EH (cell line): ENCODE results near the gene FAM53A.
"Not testable (repeated sequence)": the region's sequence is repeated elsewhere in the genome, so short reads cannot be mapped to it uniquely, and the experiment has no call there.

ENCODE experiments used
- DNase-seq: peaks from one replicate; pipeline ENCODE4 v3.0.0-alpha.2; 2015; ENCODE audit warnings: low read depth

Gene FAM53A

DNA sequence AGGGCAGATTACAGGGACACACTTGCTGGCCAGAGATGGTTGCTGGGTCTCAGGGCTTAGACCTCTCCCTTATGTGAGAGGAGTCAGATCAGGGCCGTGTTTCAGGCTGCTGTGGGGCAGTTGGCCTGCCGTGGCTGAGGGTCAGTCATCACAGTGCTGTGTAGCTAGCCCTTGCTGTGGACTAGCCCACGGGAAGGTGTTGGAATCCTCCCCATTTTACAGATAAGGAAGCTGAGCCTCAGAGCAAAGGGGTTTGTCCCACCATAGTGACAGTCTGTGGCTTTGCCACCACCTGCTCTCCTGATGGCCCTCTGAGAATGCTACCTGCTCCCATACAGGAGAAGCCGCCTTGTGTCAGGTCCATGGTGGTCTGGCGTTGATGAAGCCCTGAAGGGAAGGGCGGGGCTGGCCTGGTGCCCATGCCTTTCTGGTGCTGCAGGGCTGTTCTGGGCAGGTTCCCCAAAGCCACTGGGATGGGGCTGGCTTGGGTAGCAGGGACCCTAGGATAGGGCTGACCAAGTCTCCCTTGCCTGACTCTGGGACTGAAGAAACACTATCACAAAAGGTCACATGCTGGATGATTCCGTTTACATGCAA, 2.4 kb upstream of the FAM53A start:
- DNase-seq = no peak

DNA sequence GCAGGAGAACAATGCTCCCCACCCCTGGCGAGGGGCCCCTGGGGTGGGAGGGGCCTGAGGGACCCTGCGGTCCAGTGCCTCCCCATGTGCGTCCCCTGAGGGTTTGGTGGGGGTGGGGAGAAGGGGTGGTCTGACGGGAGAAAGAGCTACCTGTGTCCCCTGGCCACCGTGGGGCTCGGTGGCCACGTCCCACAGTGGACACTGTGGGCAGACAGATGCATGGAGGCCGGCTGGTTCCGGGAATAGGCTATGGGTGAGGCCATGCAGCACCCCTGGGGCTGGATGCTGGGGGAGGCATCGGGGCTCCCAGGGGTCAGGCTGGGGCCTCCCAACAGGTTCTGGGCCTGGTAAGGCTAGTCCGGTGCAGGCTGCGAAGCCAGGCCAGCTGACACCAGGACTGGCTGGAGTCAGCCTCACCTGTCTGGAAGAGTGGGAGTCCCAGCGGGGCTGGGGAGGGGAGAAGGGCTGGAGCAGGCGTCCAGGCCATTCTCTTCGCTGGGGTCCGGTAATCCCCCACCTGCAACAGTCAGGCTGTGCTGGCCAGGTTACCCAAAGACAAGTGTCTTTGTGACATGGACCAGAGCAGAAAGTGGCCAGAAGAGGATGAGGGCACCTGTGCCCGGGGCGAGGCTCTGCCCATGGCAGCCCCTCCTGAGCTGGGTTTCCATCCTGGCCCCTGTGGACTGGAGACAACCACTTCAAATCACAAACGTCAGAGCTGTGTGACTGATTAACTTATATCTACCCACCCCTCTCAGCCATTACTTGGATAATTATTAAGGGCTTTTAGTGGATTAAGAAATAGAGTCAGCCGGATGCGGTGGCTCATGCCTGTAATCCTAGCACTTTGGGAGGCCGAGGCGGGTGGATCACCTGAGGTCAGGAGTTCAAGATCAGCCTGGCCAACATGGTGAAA, 1.4 kb upstream of the FAM53A start:
- no peak for DNase-seq

DNA sequence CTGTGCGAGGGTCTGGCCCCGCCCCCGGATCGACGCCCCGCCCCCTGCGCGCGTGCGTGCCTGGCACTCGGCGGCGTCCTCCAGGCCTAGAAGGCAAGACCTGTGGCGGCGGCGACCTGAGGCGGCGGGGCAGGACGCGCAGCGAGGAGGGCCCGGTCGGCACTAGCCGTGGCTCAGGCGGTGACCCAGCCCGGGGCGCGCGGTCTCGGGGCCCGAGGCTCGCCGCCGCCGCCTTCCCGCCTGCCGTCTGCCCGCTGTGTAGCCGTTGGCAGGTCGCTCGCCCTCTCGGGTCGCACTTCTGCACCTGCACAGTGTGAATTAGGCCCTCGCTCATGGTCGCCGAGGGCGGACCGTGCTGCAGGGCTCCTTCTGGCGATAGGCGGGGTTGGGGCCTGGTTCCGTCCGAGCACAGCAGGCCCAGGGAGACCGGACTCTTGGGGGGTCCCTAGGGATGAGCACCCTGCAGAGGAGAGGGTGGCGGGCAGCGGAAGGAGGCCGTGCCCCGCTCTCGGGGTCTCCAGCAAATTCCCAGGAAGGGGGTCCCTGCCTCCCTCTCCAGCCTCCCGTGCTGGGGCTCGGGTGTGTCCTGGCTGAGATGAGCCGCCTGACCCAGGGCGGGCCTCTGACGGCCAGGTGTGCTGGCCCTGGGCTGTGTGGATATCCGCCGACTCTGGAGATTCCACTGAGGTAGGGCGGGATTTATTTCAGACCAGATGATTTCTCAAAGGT, 557 bp upstream of the FAM53A start:
- no peak for DNase-seq

GRCh38 chr4:1683261-1683735, 815 bp downstream of the FAM53A start:
- DNase-seq = peak; percentile 89

GRCh38 chr4:1682860-1683259, 1.3 kb downstream of the FAM53A start:
- no peak for DNase-seq

GRCh38 chr4:1678244-1678643, 5.9 kb downstream of the FAM53A start:
- no peak for DNase-seq

DNA sequence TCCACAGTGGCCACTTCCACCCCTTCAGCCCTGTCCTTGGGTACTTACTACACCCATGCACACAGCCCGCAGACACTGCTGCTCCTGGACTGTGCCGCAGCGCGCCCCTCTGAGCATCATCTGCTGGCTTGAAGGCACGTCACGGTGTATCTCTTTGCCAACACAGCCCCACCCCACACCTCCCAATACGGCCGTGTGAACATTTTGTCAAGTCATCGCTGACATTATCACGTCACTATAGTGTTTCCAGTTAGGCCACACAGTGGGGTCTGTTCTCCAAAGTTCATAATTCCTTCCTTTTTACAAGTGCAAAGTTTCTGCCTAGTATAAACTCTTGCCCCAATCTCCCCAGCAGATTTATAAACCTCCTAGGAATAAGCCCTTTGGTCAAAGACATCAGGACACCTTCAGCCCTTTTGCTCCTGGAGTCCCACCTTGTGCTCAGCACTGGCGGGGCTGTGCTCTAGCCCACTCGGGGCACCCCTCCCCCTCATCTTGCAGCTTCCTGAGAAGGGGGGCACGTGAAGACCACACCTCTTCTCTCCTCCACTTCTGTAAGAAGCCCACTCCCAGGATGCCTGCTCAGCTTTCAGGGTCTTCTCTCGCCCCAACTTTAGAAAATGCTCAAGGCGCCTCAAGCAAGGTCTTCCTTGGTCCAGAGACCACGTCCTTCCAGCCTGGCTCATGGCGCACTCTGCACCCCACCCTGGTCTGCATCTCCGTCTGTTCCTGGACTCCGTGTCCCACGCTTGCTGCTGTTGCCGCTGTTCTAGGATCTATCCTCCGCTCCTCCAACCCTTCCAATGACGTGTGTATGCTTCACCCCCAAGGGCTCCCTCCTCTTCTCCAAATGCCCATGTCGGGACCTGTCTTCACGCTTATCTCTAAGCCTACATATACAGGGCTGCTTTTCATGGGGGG, 7.2 kb downstream of the FAM53A start:
- DNase-seq = no peak

DNA sequence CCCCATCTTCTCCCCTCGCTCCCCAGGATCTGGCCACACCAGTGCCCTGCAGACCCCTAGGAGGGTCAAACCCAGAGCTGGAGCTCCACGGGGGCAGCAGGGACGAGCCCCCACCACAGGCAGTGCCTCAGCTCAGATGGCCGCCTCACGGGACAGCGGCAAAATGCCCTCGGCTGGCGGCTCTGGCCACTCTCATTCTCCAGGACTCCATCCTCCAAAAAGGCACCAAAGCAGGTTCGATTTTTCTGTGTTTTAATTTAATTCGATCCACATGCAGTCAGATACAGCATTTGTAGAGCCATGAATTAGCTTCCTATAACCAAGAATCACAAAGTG, 8.3 kb downstream of the FAM53A start:
- no peak for DNase-seq

- no peak for DNase-seq
Observed at GRCh38 chr4:1675136-1675801, 8.8 kb downstream of the FAM53A start.

- no peak for DNase-seq
Observed at GRCh38 chr4:1674682-1675081, 9.4 kb downstream of the FAM53A start.

GRCh38 chr4:1673671-1674070, 10.4 kb downstream of the FAM53A start:
- DNase-seq = no peak

DNA sequence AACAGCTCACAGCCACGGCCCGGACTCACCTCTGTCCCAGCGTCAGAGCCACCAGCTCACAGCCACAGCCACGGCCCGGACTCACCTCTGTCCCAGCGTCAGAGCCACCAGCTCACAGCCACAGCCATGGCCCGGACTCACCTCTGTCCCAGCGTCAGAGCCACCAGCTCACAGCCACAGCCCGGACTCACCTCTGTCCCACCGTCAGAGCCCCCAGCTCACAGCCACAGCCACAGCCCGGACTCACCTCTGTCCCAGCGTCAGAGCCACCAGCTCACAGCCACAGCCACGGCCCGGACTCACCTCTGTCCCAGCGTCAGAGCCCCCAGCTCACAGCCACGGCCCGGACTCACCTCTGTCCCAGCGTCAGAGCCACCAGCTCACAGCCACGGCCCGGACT, 13.1 kb downstream of the FAM53A start:
- DNase-seq = not testable (repeated sequence)

DNA sequence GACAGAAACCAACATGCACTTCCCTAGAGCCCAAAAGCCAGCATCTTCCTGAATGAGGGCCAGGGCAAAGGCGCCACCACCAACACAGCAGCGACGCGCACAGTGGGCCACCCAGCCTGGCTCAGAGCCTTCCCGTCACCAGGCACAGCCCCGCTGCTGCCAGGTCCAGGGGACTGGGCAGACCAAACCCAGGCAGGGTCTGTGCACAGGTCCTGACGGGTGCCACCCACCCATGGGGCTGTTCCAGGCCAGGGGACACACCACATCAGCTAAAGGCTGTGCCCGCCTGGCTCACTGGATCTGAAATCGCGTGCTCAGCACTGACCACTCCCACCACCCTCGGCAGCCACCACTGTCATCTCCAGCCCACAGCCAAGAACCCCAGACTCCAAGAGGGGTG, 13.8 kb downstream of the FAM53A start:
- DNase-seq = no peak

GRCh38 chr4:1669850-1670249, 14.3 kb downstream of the FAM53A start:
- DNase-seq = no peak

- DNase-seq = no peak
Observed at GRCh38 chr4:1669270-1669669, 14.8 kb downstream of the FAM53A start.

GRCh38 chr4:1668488-1668840, 15.6 kb downstream of the FAM53A start:
- no peak for DNase-seq

DNA sequence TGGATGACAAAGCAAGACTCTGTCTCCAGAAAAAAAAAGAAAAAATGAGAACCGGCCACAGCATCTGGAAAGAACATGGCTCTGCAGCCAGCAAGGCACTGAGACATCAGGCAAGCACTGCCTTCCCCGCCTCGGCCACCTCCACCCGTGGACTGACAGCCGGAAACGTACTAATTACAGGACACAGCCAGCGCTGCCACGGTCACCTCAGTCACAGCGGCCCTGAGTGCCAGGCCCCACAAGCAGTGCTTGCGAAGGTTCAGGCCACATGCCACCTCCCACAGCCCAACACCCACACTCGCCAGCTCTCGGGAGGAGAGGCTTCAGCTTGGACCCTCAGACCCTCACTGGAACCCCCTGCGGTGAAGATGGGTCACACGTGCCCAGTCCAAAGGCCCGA, 16.8 kb downstream of the FAM53A start:
- no peak for DNase-seq

DNA sequence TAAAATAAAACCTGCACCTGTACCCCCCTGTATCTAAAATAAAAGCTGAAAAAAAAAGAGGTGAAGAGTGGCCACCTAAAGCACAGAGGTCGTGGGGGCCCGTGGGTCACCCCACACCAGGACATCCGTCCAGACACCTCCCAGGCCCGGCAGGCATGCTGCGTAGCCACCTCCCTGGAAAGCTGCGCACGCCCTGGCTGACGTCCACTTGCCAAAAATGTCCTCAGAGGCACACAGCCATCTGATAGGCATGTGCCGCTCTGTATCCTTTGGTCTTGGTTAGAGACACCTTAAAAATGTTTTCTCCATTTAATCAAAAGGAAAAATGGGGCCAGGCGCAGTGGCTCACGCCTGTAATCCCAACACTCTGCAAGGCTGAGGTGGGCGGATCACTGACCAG, 17.7 kb downstream of the FAM53A start:
- no peak for DNase-seq

- no peak for DNase-seq
Observed at GRCh38 chr4:1664141-1664540, 20.0 kb downstream of the FAM53A start.

DNA sequence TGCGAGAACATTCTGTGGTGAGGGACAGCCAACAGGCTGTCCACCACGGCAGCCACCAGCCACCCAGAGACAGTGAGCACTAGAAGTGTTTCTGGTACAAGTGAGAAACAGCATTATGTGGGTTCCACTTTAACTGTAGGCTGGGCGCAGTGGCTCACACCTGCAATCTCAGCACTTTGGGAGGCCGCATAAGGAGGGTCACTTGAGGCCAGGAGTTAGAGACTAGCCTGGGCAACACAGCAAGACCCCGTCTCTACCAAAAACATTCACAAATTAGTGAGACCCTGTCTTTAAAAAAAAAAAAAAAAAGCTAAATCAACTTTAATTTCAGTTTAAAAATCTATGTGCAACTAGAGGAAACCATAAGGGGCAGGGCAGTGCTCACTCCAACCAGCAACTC, 20.6 kb downstream of the FAM53A start:
- DNase-seq = no peak

- DNase-seq = no peak
Observed at GRCh38 chr4:1661695-1662094, 22.4 kb downstream of the FAM53A start.
